Measurements from ENCODE around the gene SPTB.

DNA sequence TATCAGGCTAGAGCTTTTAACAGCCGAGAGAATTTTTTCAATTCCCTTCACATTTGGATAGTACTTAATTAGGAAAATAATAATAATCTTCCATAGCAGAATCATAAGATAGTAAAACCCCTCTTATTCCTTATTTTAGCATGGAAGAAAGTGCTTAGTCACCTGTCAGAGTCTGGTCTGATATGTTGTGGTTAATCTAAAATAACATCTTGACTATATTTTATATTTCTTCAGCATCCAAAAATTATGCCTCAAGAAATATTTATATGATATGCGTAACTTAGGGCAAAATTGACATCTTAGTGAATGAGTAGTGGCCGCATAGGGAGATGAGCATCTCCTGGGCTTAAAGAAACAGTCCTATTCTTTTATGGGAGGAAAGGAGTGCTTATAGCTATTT is 47.3 kb upstream of the SPTB start:
- TF ChIP-seq, protein P1, sequence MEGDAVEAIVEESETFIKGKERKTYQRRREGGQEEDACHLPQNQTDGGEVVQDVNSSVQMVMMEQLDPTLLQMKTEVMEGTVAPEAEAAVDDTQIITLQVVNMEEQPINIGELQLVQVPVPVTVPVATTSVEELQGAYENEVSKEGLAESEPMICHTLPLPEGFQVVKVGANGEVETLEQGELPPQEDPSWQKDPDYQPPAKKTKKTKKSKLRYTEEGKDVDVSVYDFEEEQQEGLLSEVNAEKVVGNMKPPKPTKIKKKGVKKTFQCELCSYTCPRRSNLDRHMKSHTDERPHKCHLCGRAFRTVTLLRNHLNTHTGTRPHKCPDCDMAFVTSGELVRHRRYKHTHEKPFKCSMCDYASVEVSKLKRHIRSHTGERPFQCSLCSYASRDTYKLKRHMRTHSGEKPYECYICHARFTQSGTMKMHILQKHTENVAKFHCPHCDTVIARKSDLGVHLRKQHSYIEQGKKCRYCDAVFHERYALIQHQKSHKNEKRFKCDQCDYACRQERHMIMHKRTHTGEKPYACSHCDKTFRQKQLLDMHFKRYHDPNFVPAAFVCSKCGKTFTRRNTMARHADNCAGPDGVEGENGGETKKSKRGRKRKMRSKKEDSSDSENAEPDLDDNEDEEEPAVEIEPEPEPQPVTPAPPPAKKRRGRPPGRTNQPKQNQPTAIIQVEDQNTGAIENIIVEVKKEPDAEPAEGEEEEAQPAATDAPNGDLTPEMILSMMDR (IDR thresholded peaks at IDR 0.05; ENCODE audit: low read depth, low read length): no peak
- TF ChIP-seq, protein P2, sequence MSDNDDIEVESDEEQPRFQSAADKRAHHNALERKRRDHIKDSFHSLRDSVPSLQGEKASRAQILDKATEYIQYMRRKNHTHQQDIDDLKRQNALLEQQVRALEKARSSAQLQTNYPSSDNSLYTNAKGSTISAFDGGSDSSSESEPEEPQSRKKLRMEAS (IDR thresholded peaks at IDR 0.05; ENCODE audit: low read depth, low read length): no peak
- TF ChIP-seq POLR2A (IDR thresholded peaks at IDR 0.05; ENCODE audit: extremely low read depth, insufficient read length): no peak
